ENCODE results near the gene ZBTB12.
"Not testable (repeated sequence)": the region's sequence is repeated elsewhere in the genome, so short reads cannot be mapped to it uniquely, and the experiment has no call there.

The ZBTB12 gene

DNA sequence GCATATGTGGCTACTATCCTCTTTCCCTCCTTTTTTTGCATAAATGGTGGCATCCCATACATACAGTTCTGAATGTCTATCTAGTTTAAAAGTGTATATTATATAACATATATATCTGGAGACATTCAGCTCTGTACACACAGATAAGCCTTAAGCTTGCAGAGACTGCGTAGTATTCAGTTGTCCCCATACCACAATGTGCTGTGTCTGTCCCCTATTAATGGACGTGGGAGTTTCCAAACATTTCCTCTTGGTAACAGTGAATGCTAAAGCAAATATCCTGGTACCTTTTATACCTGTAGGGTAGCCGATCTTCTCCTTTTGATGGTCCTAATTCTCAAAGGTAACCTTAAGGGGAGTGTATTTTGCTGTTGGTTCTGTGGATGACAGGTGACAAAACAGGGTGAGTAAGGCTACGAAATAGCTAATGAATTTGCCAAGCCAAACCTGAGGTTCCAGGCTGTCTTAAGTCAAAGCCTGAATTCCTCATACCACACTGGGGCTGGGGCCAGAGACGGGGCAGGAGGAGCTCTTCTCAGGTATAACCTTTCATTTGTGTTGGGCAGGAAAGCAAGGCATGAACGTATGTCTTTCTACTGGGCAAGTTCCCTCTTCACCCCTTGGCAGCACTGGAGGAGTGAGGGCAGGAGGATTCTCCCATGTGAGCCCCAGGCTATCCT, 17.9 kb upstream of the ZBTB12 start:
- Histone ChIP-seq H3K4me1 (no peaks in the 10 kb centered on the region), H3K9me3 (no peaks in the 10 kb centered on the region), H3K4me3 (no peak overlapping the region), H3K36me3 (no peaks in the 10 kb centered on the region), H3K27me3 (peaks cover 0 to 2% of the 10 kb centered on the region in 2 donors), H3K27ac (no peak overlapping the region)
- intact Hi-C loops (cut with DNase I; ENCODE audit: low total_unique reads), result no loop called here
- DNase-seq, result no peak
- no peak for TF ChIP-seq CTCF (IDR thresholded peaks at IDR 0.05)

DNA sequence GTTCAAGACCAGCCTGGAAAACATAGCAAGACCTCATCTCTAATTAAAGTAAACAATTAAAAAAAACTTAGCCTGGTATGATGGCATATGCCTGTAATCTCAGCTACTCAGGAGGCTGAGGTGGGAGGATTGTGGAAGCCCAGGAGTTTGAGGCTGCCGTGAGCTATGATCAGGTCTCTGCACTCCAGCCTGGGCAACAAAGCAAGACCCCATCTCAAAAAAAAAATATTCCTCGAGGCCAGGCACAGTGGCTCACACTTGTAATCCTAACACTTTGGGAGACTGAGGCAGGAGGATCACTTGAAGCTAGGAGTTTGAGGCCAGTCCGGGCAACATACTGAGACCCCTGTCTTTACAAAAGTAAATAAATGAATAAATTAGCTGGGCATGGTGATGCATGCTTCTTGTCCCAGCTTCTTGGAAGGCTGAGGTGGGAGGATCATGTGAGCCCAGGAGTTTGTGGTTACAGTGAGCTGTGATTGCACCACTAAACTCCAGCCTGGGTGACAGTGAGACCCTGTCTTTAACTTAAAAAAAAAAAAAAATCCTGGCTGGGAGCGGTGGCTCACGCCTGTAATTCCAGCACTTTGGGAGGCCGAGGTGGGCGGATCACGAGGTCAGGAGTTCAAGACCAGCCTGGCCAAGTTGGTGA, 16.3 kb upstream of the ZBTB12 start:
- Histone ChIP-seq H3K27me3 (peaks cover 0 to 2% of the 10 kb centered on the region in 2 donors), H3K36me3 (no peaks in the 10 kb centered on the region), H3K27ac (no peak overlapping the region), H3K9me3 (no peaks in the 10 kb centered on the region), H3K4me3 (no peak overlapping the region), H3K4me1 (no peaks in the 10 kb centered on the region)
- intact Hi-C loops (cut with DNase I; ENCODE audit: low total_unique reads), result no loop called here
- TF ChIP-seq CTCF (IDR thresholded peaks at IDR 0.05), result no peak
- no peak for DNase-seq

DNA sequence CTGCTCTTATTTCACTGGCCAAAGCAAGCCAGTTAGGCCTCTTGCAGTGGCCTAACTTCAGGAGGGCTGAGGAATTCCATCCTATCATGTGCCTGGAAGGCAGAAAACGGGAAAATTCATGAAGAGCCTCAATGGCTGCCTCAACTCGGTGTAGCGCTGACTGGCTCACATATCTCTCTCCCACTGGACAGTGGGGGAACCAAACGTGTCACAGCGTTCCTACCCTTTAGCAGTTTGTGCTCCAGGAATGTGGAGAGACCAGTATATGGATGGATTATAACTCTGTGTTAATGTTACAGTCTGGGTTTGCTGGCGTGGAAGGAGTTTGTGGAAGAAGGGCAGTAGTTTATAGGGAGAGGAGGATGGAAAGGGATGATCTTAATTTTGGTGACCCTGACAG, 13.9 kb upstream of the ZBTB12 start:
- H3K4me1 ChIP-seq, result peaks cover 0 to 10% (median 5%) of the 10 kb centered on the region in 4 donors
- intact Hi-C loops (cut with DNase I; ENCODE audit: low total_unique reads), result no loop called here
- H3K4me3 ChIP-seq, result no peak overlapping the region
- H3K9me3 ChIP-seq, result no peaks in the 10 kb centered on the region
- no peak for DNase-seq
- peaks cover 0 to 2% of the 10 kb centered on the region in 2 donors for H3K27me3 ChIP-seq
- no peaks in the 10 kb centered on the region for H3K36me3 ChIP-seq
- no peak overlapping the region for H3K27ac ChIP-seq
- no peak for TF ChIP-seq CTCF (IDR thresholded peaks at IDR 0.05)

- H3K4me1 ChIP-seq, result peaks cover 0 to 13% (median 5%) of the 10 kb centered on the region in 4 donors
- no peak for TF ChIP-seq CTCF (IDR thresholded peaks at IDR 0.05)
- no peak overlapping the region for H3K4me3 ChIP-seq
- intact Hi-C loops (cut with DNase I; ENCODE audit: low total_unique reads), result no loop called here
- H3K36me3 ChIP-seq, result no peaks in the 10 kb centered on the region
- no peaks in the 10 kb centered on the region for H3K9me3 ChIP-seq
- DNase-seq, result no peak
- no peak overlapping the region for H3K27ac ChIP-seq
- peaks cover 0 to 2% of the 10 kb centered on the region in 2 donors for H3K27me3 ChIP-seq
These were observed 13.5 kb upstream of the ZBTB12 start for GRCh38 chr6:31915351-31915750.

DNA sequence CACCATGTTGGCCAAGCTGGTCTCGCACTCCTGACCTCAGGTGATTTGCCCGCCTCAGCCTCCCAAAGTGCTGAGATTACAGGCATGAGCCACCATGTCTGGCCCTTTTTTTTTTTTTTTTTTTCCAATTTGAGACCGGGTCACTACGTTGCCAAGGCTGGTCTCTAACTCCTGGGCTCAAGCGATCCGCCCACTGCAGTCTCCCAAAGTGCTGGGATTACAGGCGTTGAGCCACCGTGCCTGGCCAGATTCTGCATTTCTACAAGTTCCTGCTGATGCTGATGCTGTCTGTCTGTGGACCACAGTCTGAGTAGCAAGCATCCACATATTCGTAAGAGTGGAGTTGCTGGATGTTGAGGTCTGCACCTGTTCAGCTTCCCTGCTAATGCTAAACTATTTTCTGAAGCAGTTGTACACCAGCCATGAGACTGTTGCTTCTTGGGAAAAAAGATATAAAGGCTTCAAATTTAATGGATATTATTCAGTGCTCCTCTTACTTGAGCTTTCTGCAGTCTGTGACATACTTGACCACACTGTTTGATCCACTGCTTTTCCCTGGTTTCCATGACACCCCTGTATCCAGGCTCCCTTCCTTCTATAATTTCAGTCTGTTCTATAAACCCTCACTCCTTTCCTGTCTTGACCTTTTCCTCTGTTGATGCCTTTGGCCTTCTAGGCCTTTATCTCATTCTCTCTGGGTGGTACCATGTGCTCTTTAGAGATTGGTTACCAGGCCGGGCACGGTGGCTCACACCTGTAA, 10.1 kb upstream of the ZBTB12 start:
- Histone ChIP-seq H3K4me3 (no peak overlapping the region), H3K27ac (no peak overlapping the region), H3K4me1 (peaks cover 0 to 13% (median 5%) of the 10 kb centered on the region in 4 donors), H3K9me3 (no peaks in the 10 kb centered on the region), H3K36me3 (no peaks in the 10 kb centered on the region), H3K27me3 (peaks cover 0 to 2% of the 10 kb centered on the region in 2 donors)
- TF ChIP-seq CTCF (IDR thresholded peaks at IDR 0.05), result no peak
- no peak for DNase-seq
- intact Hi-C loops (cut with DNase I; ENCODE audit: low total_unique reads), result no loop called here

DNA sequence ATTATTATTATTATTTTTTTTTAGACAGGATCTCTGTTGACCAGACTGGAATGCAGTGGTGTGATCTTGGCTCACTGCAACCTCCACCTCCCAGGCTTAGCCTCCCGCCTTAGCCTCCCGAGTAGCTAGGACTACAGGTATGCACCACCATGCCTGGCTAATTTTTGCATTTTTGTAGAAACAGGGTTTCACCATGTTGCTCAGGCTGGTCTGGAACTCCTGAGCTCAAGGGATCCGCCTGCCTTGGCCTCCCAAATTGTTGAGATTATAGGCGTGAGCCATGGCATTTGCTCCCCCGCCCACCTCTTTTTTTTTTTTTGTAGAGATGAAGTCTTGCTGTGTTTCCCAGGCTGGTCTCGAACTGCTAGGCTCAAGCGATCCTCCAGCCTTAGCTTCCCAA, 7.4 kb upstream of the ZBTB12 start:
- peaks cover 0 to 13% (median 5%) of the 10 kb centered on the region in 4 donors for H3K4me1 ChIP-seq
- not testable (repeated sequence) for H3K9me3 ChIP-seq, H3K27me3 ChIP-seq, DNase-seq, H3K36me3 ChIP-seq, H3K27ac ChIP-seq, H3K4me3 ChIP-seq
- intact Hi-C loops (cut with DNase I; ENCODE audit: low total_unique reads), result loop anchor here (5.0 kb wide), 1 partner anchor 43 kb away; no protein-coding TSS in a partner anchor
